CD4-positive, alpha-beta T cell treated with Interleukin-2 at 100 ng/mL for 4 hours (primary cell): Measurements from ENCODE around the gene SUGCT.
"Not testable (repeated sequence)": the region's sequence is repeated elsewhere in the genome, so short reads cannot be mapped to it uniquely, and the experiment has no call there.

ENCODE experiments used
- DNase-seq: peaks from one replicate; pipeline ENCODE4 v3.0.0-alpha.2; 2020; ENCODE audit warnings: low spot score

The SUGCT gene

DNA sequence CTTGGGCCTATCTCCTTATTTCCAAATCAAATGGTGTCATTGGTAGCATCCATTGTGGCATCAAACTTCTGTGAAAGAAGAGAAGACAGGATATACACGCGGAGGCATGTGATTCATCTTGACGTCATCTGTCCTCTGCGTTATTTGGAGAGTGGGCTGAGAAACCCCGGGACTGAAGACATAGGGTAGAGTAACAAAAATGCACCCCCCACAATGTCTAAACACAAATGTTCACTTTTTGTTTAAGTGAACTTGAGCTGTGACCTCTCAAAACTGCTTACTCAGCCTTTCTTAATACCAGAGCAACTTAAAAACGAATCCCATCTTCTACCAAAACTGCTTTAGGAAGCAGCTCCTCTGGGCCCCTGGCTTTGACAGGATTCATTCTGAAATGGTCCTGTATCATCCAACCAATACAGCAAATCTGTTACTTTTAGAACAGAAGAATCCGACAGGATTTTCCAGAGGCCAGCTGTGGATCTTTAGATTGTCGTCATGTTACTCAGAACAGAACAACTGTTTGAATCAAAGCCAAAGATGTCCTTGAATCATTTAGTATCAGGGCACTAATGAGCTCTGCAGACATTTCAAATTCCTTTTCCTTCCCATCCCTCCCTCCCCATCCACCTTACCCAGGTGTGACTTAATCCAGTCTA, 438.1 kb downstream of the SUGCT start:
- no peak for DNase-seq

DNA sequence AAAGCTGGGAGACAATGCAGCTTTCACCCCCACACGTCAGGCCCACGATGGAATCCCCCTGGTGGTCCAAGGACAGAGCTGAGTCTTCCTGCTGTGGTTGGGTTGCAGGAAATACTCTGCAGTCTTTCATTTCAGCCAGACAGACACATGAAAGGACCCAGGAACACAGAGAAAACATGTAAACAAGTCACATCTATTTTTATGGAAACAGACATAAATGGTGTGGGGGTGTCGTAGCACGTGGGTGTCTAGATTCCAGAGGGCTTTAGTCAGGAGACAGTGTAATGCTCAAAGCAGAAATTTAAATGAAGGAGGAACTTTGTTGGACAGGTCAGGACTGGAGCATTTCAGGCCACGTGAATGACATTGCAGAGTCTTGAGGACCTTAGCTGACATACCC, 444.6 kb downstream of the SUGCT start:
- DNase-seq = no peak

DNA sequence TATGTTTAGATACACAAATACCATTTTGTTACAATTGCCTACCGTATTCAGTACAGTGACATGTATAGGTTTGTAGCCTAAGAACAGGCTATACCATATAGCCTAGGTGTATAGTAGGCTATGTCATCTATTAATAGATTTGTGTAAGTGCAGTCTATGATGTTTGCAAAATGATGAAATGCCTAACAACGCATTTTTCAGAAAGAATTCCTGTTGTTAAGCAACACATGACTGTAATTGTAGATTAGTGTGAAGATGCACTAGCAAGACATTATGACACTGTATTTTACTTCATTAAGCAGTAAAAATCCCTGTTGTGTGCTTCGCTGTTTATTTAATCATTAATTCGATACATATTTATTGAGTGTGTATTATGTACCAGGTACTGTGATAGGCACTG, 446.0 kb downstream of the SUGCT start:
- DNase-seq = no peak

DNA sequence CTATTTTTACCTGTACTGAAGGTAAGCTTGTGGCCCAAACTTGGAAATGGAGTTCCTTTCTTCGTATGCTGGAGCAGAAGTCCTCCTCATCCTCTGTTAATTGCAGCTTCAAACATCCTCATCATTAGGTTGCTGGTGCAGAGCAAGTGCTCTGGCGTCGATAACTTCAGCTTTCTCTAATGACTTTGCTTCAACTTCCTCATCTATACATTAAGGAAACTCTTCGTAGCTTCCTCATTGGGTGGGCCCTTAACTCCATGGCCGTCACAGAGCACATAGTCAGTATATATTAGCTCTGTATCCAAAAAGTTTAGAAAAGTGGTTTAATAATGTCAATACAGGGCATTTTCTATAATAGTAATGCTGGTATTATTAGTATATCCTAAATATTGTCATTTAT, 447.7 kb downstream of the SUGCT start:
- no peak for DNase-seq

DNA sequence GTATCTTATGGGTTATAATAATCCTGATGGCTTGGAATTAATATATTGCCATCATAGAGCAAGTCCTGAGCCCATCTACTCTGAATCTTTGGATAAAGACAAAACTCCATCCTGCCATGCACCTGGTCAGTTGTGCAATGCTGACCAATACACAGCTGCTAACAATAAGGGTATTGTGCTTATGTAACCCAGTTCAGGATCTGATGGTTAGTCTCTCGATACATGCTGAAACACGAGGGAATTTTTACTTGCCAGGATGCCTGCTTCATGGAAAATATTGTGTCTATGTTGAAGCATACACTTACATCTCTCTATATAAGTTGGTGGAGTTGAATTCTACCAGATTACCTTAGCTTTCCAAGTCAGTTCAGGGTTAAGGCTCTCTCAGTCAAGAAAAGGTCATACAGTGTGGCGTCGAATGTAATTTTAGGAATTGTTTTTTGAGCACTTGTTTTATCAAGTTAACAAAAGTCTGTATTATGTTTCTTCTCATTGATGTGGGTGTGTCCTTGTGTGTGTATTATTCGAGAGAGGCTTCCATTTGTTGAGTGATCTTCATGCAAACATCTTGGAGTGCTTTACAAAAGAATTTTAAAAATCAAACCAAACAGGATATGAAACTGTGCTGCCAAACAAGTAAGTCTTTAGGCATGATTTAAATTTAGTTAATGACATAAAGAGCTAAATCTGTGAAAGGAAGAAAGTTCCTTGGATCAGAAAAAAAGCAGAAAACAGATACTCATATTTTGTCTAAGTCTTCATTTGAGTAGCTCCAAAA, 449.1 kb downstream of the SUGCT start:
- no peak for DNase-seq

DNA sequence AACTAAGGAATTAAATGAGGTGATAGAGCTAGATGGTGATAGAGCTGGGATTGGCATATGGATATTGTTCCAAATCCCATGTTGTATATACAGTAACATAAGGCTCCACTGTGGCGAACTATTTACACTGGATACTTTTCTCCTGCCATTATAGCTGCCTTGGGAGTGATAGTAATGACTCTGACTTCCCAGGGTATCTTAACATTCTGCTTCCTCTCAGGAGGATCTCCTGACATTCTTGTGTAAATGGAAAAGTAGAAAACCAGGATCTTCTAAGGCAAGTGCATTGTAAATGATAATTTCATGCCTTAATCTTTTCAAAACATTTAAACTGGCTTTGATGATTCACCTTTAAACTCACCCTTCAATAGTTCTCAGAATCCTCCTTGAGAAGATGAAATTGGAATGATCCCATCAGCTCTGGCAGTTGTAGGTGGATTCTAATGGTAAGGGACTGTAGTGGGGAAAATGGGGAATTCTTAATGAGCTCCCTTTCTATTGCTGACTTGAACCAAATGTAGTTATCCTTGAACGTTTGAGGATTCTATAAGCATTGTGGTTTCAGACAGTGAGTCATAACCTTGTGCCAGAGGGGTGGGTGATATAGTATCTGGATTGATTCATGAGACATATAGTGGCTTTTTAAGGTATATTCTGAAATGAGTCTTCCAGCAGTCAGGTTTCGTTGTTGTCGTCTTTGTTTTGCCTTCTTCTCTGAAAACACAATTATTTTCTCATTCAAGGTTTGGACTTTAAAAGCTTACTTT, 450.0 kb downstream of the SUGCT start:
- no peak for DNase-seq

DNA sequence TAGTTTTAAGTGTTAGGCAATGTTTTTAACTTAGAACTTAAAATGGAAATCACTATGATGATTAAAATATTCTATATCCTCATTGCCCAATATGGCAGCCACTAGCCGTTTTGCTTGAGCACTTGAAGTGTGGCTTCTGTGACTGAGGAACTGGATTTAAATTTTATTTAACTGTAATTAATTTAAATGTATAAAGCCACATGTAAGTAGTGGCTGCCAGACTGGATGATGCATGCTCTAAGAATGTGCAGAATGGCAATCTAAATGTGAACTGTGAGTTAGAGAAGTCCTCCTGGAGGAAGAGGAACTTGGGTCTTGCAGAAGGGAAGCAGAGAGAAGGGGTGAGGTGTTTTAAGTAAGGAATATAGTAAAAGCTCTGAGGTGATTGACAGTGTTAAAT, 451.4 kb downstream of the SUGCT start:
- no peak for DNase-seq

DNA sequence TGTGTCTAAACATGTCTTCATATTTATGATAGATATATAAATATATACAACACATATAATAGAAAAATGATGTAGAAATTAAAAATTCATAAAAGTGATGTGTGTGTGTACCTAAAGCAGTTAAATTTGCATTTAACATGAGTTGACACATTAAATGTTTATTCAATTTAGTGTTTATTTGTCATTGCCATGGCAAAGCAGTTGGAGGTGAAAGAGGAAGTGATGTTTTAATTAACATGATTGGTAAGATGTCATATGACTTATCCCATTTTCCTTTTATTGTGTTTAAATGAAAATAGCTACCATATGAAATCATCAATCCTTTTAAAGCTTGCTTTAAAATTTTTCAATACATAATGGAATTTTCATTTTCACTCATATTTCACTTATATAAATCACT, 452.6 kb downstream of the SUGCT start:
- no peak for DNase-seq

DNA sequence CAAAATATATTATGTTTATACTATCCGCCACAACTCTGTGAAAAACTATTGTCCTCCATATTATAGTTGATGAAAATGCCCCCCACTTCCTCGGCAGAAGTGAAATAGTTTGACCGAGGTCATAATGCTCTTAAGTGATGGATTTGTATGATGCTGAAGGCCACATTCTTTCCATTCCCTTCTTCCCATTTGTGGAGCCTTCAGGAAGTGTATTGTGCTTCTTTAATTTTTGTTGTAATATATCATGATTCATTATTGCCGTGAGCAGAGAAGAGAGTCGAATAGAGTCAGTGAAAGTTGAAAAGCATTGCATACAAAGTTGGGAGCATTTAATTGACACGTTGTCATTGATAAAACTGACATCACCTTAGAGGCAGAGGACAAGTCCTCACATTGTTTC, 460.3 kb downstream of the SUGCT start:
- no peak for DNase-seq

DNA sequence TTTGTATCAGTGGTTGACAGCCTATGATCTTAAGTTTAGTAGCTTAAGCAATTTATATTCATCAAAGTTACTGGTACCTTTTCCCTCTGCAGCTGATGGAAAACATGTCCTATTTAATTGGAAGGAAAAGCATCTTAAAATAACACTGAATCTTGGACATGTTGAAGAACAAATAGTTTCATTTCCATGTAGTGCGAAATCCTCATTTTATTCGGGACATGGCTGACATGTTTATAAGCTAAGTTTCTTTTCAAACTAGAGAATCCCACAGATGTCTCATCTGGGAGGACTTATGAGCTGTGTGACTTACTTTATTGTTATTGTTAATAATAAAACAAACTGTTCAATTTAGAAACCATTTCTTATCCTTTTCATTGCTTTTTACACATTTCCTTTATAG, 461.0 kb downstream of the SUGCT start:
- no peak for DNase-seq

DNA sequence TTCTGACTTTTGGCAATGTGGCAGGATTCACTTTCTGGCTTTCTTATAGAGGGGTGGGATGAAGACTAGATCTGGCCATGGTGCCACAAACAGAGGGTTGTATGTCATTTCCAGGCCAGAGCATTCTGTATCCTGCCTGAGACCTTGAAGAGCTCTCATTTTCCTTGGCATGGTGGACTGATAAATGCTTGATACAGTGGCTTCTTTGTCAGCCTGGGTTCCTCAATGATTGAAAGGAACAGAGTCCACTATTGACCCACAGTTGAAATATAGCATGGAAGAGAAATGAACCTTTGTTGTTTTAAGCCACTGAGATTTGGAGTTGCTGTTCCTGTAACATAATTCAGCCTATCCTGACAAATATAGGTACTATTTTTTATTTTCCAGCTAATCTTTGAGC, 462.7 kb downstream of the SUGCT start:
- DNase-seq = no peak

DNA sequence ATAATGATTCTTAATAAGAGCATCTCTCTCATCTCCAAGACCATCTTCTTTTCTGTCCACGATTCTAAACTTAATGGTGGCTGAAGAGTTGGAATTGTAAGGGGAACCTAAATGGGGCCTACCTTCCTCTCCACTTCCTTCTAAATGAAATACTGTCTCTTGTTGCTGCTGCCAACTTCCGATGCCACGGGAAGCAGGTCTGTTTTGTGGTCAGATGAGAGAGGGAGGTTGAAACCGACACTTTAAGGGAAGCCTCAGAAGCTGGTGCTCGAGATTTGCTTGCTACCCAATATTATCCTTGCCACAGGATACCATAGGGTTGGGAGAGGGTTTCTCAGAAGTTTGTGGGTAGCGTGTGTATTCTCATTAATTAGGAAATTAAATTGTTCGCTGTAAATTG, 464.1 kb downstream of the SUGCT start:
- no peak for DNase-seq

DNA sequence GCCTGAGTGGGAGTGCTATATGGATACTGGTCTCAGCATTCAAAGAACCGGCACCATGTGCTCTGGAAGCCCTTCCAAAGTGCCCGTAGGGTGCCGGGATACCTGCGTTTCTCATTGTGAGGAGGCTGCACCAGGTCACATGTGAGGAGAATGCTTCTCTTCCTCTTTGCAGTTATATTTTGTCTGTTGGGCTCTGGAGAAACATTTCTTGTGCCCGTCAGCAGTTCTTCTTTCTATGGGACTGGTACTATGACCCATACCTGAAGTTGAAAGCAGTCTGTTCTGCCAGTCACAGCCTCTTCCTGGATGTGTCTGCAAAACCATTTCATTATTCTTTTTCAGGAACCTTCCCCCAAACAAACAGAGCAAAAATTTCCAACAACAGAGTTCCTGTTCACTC, 465.0 kb downstream of the SUGCT start:
- no peak for DNase-seq

DNA sequence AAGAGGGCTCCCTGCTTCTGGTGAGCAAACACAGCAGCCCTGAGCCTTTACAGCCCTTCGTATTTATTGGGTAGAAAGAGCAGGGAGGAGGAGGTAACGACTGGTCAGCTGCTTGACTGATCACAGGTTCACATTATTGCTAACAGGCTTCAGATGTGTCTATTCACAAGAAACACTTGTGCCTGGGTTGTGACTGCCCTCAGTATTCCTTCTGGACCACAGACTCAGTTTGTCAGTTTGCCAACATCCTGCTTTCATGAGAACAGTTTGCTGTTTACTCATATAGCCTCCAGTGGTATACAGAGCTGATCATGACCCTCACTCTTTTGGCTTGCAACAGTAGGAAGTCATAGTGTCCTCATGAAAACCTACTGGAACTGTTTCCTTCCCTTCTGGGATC, 467.5 kb downstream of the SUGCT start:
- not testable (repeated sequence) for DNase-seq

DNA sequence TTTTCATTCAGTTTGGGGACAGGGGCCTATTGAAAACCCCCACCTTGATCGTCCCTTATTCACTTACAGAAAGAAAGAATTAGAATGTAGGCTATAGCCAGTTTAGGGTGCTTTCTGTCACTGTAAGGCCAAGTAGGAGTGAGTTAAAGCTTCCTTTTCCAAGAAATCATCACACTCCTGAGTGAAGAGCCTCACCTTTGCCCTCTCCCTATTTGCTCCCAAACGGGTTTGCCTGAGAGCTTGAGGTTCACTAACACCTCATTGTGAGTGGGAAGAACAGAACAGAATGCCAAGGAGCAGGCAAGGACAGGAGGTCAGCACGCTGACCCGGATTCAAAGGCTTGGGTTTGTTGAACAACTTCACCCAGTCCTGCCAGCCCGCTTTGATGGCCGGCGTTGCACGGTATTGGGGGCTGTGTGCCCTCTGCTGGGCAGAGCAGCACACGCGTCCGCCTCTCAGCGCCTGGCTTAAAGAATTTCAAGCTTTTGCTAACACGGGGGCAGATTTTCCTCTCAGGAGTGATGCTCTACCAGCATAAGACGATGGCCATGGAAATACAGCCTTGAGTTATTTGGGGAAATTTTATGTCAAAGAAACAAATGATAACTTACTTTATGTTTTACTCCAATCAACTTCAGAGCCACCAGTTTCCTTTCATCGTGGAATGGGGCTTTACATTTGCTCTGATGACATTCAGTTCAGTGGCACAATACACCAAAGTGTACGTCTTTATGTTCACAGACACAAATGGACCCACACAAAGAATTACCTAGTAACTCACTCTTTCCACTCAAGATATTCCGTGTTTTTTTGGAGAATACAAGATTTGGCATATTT, 470.0 kb downstream of the SUGCT start:
- DNase-seq = no peak

DNA sequence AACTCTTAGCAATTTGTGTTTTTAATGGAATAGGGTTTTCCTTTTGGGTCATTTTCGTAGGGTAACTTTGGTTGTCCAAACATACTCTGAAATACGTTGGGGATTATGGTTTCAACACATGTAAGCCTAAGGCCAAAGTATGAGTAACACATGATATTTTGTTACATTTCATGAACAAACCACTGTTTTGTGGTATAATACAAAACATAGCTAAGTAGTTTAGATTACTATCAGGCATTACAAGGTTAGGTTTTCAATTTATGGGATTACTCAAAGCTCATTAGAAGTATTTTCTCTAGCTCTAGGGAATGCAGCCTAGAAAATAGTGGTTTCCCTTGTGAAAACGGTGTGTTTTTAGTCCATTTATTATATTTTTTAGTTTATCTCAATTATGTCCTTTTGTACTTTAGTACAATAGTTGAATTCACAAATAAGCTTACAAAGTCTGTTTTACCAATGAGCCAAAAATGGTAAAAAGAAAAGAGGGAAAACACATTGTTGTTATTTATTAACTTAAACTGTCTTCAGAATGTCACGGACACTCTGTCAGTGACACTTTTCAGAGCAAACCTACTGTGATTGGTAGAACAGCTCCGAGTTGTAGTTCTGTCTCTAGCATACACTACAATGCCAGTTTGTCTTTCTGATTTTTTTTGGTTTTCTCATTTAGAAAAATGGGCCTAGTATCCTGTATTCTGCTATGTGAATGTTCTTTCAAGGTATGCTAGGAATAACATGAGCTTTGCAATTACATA, 473.7 kb downstream of the SUGCT start:
- no peak for DNase-seq

DNA sequence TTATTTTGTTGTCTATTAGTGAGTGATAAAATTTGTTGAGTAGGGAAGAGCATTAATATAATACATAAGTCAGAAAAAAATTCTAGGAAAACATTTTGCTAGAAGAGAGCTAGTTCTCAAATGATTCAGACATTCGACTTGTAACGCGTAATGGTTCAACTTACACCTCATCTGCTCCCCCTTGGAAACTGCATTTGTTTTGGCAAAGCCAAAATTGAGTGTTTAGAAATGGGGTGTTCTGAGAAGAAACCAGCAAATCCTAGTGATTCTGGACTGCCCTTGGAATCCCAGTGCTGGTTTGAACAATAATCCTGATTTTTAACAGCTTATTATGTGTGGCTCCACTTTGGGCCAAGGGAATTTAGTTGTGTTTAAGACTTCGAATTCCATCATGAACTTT, 475.7 kb downstream of the SUGCT start:
- no peak for DNase-seq

DNA sequence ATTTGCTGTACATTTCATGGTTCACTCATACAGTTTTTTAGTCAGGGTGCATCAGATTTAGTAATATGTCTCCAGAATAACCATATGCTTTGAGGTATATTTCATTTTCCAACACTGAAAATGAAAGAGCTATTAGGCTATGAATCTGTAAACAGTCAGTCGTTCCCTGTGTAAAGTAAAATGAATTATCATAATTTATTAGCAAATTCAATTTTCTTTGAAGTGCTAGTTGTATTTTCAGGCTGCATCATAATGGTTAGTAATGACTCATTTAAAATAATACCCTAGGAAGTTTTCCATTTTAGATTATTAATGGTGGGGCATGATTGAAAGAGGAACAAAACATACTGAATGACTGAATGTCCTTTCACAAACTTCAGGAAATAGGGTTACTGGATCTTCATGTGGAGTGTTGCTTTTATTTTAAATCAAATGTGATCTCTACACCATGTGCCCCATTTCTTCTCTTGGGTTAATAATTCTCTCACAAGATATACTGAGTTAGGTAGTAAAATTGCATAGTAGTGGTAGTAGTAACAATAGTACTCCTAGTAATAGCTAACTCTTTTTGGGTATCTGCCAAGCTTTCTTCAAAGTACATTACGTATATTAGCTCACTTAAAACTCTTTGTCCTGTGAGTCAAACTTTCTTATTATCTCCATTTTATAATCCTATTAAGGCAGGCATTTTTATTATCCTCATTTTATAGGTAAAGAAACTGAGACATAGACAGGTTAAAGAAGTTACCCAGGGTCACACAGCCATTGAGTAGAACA, 476.5 kb downstream of the SUGCT start:
- DNase-seq = no peak

DNA sequence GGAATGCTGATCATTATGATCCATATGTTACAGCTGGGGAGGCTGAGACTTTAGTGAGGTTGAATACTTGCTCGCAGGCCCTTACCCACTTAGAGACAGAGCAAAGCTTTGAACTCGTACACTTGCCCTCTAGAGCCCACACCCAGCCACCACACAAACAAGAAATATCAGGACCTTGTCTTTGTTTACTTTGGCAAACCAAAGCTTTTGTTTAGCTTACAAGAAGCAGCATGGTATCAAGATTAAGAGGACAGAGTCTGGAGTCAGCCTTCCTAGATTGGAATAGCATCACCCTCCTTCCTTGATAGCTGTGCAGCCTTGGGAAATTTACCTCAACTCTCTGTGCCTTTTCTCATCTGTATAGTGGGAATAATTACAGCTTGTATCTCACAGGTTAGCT, 477.5 kb downstream of the SUGCT start:
- DNase-seq = no peak

DNA sequence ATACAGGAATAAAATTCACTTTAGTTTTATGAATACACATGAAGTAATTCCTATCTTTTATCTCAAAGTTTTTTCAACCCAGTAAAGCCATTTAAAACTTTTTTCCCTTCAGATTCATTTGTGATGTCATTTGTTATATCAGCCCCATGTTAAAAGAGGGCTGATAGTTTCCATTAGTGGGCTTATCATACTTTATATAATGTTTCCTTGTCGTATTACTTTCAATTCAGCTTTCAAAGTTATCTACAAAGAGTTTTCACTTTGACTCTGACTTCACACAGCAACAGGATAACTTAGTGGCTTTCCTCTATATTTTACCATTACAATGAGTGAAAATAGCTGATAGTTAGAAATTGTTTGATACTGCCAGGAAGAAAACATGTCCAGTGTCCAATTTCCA, 484.8 kb downstream of the SUGCT start:
- no peak for DNase-seq

DNA sequence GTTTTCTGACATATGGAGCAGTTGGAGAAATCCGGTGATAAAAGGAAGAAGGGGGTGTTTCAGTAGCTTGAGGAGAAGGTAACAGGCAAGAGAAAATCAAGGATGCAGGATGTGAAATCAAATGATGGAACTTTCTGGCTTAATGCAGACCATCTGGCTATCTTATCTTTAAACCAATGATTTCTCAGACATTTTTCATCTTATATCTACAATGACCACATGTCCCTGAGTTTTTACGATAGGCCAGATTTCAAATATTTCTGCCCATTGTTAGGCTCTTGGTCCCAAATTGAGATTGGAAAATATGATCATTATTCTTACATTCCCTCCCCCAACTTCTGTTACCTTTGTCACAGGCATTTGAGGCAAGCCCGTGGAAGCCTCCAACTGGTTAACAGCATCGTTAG, 486.8 kb downstream of the SUGCT start:
- DNase-seq = no peak
